Stomach (tissue), 9 donors: ENCODE measurements around the gene ROBO2. TPM values are rescaled to one million over a fixed set of nuclear protein-coding genes. Genes with fewer than 3 reads are reported as not detected.

Experiments
- DNase-seq, 2 donors: peaks; one replicate each; pipeline versions ENCODE4 v3.0.0 to v3.0.0-alpha.2; 2013 to 2019
- H3K27ac ChIP-seq, 5 donors: fragments of 200-600 bp in 4 of 5; sonication (generic) in 4 of 5; one replicate each; pipeline ENCODE4 v1.5.1; 2013 to 2019; ENCODE audit warnings: mild to moderate bottlenecking in 1 of 5, moderate library complexity in 1 of 5
- H3K27me3 ChIP-seq, 3 donors: fragments of 200-600 bp; sonication (generic); one replicate each; pipeline ENCODE4 v1.5.1; 2017 to 2019; ENCODE audit warnings: mixed run types in 1 of 3
- H3K36me3 ChIP-seq, 4 donors: fragments of 200-600 bp; sonication (generic); 1 replicate in 3 of 4; 2 replicates in 1 of 4; pipeline ENCODE4 v1.5.1; 2016 to 2019
- H3K4me1 ChIP-seq, 4 donors: fragments of 200-600 bp; sonication (generic); one replicate each; pipeline ENCODE4 v1.5.1; 2016 to 2019
- H3K4me3 ChIP-seq, 4 donors: fragments of 200-600 bp; sonication (generic) in 3 of 4; one replicate each; pipeline ENCODE4 v1.5.1; 2016 to 2019; ENCODE audit warnings: mild to moderate bottlenecking in 1 of 4
- H3K9me3 ChIP-seq, 4 donors: fragments of 200-600 bp; sonication (generic); one replicate each; pipeline ENCODE4 v1.5.1; 2016 to 2019
- EP300 ChIP-seq: sonication (generic); formaldehyde crosslinking; IDR thresholded peaks from one replicate; pipeline ENCODE4 v1.6.1; 2017; ENCODE audit warnings: antibody characterized with exemption
- POLR2A ChIP-seq, 4 donors: fragments of 450-650 bp; IDR thresholded peaks; one replicate each; pipeline ENCODE4 v1.6.1; 2016; ENCODE audit warnings: antibody characterized with exemption in 4 of 4, control low read depth in 2 of 4, mild to moderate bottlenecking in 1 of 4, moderate library complexity in 1 of 4
- POLR2AphosphoS5 ChIP-seq, 3 donors: sonication (generic); formaldehyde crosslinking; IDR thresholded peaks; one replicate each; pipeline ENCODE4 v1.6.1; 2016; ENCODE audit warnings: antibody characterized with exemption in 3 of 3
- WGBS, 5 donors: extraction: QIAGEN DNeasy Blood & Tissue Kit in 3 of 5; methylation state at CpG; one replicate each; pipeline versions ENCODE4 v1.1.5 to v1.1.7; 2013 to 2018; 5-methylcytosine and 5-hydroxymethylcytosine counted together
- intact Hi-C: fragments of 100-400 bp; cut with DNase I; formaldehyde crosslinking; loops from one replicate; pipeline ENCODE4 v1.15.1; 2023; ENCODE audit warnings: low total_unique reads
- polyA plus RNA-seq, 3 donors: library from polyadenylated mRNA; stranded (reverse); fragments of 200-250 nt; gene quantifications; one replicate each; pipeline ENCODE4 v1.2.3, GENCODE V29; 2013
- total RNA-seq, 5 donors: library from RNA; depleted of rRNA; stranded (reverse); fragments of >200 nt; gene quantifications; one replicate each; pipeline versions ENCODE4 v1.1.0 to v1.2.3, GENCODE V29; 2014 to 2016
- TF ChIP-seq, protein P1 (sequence below), 7 experiments: fragments of 450-650 bp in 4 of 7; fragments of 200-600 bp in 3 of 7; sonication (generic) in 3 of 7; IDR thresholded peaks; one replicate each; pipeline ENCODE4 v1.5.1; 2016 to 2019; ENCODE audit warnings: antibody characterized with exemption in 7 of 7, control low read depth in 2 of 7, mild to moderate bottlenecking in 1 of 7
- donor health status: healthy with polysubstance abuse.
- donor health status: Bipolar disorder and iron deficiency.
- donor health status: healthy.

Gene ROBO2
- total and polyA plus RNA-seq, 8 donors: 0.25 to 11.4 (median 0.45) TPM; not detected in 2

DNA sequence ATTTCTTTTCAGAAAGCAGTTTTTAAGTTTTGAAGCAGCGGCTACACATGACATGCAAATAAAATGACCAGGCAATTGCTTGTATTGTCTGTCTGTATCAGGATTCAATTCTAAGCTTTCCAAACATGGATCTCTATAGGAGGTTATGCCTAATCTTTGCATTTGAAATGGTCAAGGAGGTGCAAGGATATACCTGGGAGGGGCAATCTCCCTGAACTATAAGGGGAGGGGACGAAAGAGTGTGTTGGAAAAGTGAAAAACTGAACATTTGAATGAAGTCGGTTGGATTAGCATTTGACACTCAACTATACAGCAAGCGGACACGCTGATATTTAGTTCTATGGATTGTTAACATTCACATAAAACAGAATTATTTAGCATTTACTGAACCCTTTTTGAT, 11.7 kb downstream of the ROBO2 start:
- intact Hi-C loops: no loop called here
- Histone ChIP-seq H3K9me3 (no peaks in the 10 kb centered on the region), H3K36me3 (no peaks in the 10 kb centered on the region), H3K4me3 (no peak overlapping the region), H3K27me3 (no peaks in the 10 kb centered on the region), H3K4me1 (no peaks in the 10 kb centered on the region), H3K27ac (no peak overlapping the region)
- TF ChIP-seq EP300: no peak
- TF ChIP-seq POLR2A (IDR thresholded peaks at IDR 0.05): no peak
- TF ChIP-seq, protein P1, sequence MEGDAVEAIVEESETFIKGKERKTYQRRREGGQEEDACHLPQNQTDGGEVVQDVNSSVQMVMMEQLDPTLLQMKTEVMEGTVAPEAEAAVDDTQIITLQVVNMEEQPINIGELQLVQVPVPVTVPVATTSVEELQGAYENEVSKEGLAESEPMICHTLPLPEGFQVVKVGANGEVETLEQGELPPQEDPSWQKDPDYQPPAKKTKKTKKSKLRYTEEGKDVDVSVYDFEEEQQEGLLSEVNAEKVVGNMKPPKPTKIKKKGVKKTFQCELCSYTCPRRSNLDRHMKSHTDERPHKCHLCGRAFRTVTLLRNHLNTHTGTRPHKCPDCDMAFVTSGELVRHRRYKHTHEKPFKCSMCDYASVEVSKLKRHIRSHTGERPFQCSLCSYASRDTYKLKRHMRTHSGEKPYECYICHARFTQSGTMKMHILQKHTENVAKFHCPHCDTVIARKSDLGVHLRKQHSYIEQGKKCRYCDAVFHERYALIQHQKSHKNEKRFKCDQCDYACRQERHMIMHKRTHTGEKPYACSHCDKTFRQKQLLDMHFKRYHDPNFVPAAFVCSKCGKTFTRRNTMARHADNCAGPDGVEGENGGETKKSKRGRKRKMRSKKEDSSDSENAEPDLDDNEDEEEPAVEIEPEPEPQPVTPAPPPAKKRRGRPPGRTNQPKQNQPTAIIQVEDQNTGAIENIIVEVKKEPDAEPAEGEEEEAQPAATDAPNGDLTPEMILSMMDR (IDR thresholded peaks at IDR 0.05): no peak
- TF ChIP-seq POLR2AphosphoS5 (IDR thresholded peaks at IDR 0.05): no peak
- WGBS, 5 donors: 89 to 96% (median 93%) methylated on average over 5 of the region's 5 CpGs
- DNase-seq: no peak

DNA sequence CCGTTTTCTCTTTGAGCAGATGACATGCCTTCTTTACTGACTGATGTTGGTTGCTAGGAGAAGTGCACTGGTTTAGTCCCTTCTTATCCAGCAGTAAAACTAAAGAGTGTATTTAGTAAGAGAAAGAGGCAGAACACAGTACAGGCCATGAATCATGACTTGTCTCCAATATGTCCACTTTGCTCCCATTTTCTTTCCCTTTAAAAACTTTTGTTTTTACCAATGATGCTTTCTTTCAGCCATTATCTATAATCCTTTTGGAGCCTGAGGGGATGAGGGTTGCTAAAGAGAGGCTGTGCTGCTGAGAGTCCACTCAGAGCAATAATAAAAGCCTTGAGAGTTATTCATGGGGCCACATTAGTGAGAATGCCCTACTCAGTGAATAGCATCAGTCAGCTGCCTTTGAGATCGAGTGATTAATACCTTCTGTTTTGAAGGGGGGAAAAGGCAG, 12.2 kb downstream of the ROBO2 start:
- no peak for DNase-seq
- Histone ChIP-seq H3K27me3 (no peaks in the 10 kb centered on the region), H3K27ac (no peak overlapping the region), H3K9me3 (no peaks in the 10 kb centered on the region), H3K4me3 (no peak overlapping the region), H3K36me3 (no peaks in the 10 kb centered on the region), H3K4me1 (no peaks in the 10 kb centered on the region)
- 80 to 93% (median 90%) methylated on average over 2 of the region's 2 CpGs for WGBS, 5 donors
- TF ChIP-seq, protein P1 (IDR thresholded peaks at IDR 0.05): no peak
- no peak for TF ChIP-seq POLR2AphosphoS5 (IDR thresholded peaks at IDR 0.05)
- TF ChIP-seq EP300: no peak
- no peak for TF ChIP-seq POLR2A (IDR thresholded peaks at IDR 0.05)
- intact Hi-C loops: no loop called here

- Histone ChIP-seq H3K4me3 (no peak overlapping the region), H3K4me1 (no peaks in the 10 kb centered on the region), H3K27ac (no peak overlapping the region), H3K9me3 (no peaks in the 10 kb centered on the region), H3K27me3 (no peaks in the 10 kb centered on the region), H3K36me3 (no peaks in the 10 kb centered on the region)
- intact Hi-C loops: no loop called here
- 13 to 35% (median 24%) methylated on average over 2 of the region's 2 CpGs for WGBS, 5 donors
- TF ChIP-seq POLR2A (IDR thresholded peaks at IDR 0.05) (no peak), POLR2AphosphoS5 (IDR thresholded peaks at IDR 0.05) (no peak), EP300 (no peak)
- TF ChIP-seq, protein P1 (IDR thresholded peaks at IDR 0.05): no peak
- DNase-seq: no peak
Observed at GRCh38 chr3:77052733-77053670, 13.1 kb downstream of the ROBO2 start.

DNA sequence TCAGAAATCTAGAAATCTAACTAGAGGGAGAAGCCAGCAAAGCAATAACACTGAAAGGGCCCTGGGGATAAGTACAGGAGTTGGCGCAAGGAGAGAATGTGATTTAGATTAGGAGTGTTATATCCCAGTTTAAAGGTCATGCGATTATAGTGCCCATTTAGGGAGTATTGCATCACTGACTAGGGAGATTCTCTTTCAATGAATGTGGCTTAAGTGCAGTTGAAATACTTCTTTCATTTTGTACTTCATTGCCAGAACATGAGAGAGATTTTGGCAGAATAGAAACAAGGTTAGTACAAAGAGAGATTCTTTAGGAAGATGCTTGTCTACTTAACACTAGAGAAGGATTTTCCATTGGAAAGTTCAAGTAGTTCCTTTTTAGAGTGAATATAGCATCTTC, 13.9 kb downstream of the ROBO2 start:
- Histone ChIP-seq H3K4me3 (no peak overlapping the region), H3K4me1 (no peaks in the 10 kb centered on the region), H3K36me3 (no peaks in the 10 kb centered on the region), H3K27me3 (no peaks in the 10 kb centered on the region), H3K27ac (no peak overlapping the region), H3K9me3 (no peaks in the 10 kb centered on the region)
- no peak for DNase-seq
- TF ChIP-seq POLR2AphosphoS5 (IDR thresholded peaks at IDR 0.05): no peak
- TF ChIP-seq, protein P1 (IDR thresholded peaks at IDR 0.05): no peak
- no peak for TF ChIP-seq POLR2A (IDR thresholded peaks at IDR 0.05)
- TF ChIP-seq EP300: no peak
- intact Hi-C loops: no loop called here
- 79 to 93% (median 83%) methylated on average over 2 of the region's 2 CpGs for WGBS, 5 donors
